NCI-H510A treated with DMSO at 0.1 percent for 48 hours (cell line): Measurements from ENCODE around the gene CDC34.

Source experiments
- DNase-seq: peaks from one replicate; lab custom pipeline; 2025; lab: John Stamatoyannopoulos, UW

The CDC34 gene, protein sequence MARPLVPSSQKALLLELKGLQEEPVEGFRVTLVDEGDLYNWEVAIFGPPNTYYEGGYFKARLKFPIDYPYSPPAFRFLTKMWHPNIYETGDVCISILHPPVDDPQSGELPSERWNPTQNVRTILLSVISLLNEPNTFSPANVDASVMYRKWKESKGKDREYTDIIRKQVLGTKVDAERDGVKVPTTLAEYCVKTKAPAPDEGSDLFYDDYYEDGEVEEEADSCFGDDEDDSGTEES

DNA sequence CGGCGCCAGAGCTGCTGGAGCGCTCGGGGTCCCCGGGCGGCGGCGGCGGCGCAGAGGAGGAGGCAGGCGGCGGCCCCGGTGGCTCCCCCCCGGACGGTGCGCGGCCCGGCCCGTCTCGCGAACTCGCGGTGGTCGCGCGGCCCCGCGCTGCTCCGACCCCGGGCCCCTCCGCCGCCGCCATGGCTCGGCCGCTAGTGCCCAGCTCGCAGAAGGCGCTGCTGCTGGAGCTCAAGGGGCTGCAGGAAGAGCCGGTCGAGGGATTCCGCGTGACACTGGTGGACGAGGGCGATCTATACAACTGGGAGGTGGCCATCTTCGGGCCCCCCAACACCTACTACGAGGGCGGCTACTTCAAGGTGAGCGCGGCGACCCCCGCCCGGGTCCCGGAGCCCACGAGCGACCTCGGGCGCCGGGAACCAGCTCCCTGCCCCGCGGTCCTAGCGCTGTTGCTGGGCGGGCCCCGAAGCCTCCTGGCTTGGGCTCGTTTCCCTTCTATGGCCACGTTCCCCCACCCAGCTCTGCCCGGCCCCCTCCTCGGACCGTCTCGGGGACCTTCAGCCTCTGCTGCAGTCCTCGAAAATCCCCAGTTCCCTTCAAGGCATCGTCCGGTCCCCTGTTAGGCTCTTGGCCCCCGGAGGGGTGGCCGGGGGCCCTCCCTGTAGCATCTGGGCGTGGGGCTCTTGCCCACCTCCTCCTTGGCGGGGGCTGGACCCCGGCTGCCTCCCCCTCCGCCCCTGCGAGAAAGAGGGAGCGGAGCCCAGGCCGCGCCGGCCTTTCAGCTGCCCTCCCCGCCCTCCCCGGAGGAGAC lies at the start of gene CDC34:
CDC34 (plus strand) TSS at position 8 of the 808 bp plus-strand sequence; CDS start at position 180, 172 bp downstream.
- no peak for DNase-seq

DNA sequence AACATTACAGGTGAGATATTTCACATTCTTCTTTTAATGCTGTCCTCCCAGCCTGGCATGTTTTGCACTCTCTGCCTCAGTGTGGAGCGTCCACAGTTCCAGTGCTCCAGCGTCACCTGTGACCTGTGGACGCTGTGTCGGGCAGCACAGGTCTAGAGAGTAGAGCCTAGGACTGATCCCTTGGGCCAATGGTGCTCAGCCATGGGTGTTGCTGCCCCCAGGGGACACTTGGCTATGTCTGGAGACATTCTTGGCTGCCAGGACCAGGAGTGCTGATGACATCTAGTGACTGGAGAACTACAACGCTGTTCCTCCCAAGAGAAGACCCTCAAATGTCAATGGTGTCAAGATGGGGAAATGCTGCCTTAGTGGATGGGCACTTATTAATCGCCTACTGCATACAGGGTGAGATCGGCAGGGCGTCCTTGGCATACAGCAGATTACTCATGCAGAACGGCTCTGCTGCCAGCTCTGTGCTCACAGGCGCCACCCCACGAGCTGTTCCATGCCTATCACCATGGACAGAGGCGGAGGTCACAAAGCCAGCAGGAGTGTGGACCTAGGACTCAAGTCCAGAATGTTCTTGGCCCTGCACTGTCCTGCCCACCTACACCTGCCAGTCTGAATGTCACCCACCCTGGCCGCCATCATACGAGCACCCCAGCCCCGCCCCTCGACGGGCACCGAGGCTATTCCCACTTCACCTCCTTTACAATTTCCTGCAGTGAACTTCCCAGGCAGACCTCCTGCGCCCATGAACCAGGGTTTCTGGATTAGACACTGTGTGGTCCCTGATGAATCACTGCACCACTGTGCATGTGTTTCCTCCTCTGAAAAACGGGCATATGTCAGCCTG lies 49.1 kb upstream of the CDC34 start:
- DNase-seq, result no peak

DNA sequence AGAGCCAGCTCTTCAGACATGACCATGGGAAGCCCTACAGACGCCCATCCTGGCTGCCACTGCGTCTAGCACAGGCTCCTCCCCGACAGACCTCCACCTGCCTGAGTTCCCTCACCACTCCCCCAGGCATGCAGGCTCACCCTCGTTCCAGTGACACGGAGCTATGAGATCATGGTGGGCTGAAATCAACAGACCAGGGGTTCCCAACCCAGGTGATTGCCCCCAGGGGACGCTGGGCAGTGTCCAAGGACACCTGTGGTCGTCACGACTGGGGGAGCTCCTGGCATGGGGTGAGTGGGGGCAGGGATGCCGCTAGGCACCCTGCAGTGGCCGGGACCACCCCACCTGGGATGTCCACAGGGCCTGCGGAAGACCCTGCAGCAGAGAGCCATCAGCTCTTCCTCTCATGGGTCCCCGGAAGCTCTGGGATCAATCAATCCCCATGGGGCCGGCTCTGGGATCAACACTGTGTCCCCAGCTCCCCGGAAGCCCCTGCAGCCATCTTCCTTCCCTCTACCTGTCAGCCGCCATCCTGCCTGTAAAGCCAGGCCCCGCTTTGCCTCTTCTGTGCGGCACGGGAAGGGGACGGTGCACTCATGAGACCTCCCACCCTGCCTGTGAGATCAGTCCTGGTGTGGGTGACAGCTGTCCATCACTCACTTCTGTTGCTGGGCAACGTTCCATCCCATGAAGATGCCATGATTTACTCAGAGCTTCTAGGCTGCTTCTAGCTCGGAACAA lies 48.1 kb upstream of the CDC34 start:
- no peak for DNase-seq

DNA sequence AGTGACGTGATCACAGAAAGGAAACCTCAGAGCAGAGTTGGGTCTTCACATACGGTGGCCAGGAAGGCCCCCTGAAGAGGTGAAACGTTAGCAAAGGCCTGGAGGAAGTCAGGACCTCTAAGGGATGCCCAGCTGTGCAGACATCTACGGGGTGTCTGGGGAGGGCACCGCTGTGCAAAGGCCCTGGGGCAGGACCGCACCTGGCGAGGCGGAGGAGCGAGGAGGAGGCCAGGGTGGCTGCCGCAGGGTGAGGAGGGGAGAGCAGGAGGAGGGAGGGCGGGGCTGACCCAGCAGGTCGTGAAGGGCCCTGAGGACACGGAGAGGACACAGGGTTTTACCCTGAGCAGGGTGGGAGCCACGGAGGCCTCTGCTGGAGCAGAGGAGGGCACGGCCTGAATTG lies 47.1 kb upstream of the CDC34 start:
- DNase-seq, result no peak

GRCh38 chr19:485077-485476 lies 46.5 kb upstream of the CDC34 start:
- DNase-seq, result peak; percentile 17

- no peak for DNase-seq
These were observed 45.9 kb upstream of the CDC34 start for GRCh38 chr19:485583-486236.

GRCh38 chr19:488505-489417 lies 42.8 kb upstream of the CDC34 start:
- DNase-seq, result peak; percentile 74

DNA sequence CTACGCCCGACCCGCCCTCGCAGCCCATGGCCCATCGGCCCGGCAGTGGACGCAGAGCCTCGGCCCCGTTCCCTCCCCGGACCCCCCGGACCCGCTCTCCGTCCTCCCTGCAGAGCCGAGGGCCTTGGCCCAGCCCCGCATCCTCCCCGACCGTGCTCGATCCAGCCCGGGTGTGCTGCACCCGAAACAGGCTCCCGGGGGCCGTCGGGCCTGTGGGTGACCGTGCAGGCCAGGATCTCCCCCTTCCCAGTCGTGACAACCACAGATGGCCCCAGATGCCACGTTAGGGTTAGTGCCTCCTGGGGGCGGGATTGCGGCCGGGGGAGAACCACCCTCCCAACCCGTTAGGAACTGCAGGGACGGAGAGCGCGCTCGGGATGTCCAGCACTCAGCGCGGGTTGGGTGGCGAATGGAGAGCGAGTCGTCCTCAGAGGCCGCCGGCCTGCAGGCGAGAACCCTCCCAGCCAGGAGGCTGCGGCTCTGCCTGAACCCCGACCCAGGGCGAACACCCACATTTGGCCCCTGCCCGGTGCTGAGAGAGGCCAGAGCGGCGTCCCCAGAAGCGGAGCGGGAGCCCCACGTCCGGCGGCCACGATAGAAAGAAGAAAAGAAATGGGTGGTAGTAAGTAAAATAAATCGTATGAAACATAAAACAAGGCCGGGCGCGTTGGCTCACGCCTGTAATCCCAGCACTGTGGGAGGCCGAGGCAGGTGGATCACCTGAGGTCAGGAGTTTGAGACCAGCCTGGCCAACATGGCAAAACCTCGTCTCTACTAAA lies 42.0 kb upstream of the CDC34 start:
- no peak for DNase-seq

- DNase-seq, result no peak
These were observed 40.3 kb upstream of the CDC34 start for GRCh38 chr19:491146-491741.

DNA sequence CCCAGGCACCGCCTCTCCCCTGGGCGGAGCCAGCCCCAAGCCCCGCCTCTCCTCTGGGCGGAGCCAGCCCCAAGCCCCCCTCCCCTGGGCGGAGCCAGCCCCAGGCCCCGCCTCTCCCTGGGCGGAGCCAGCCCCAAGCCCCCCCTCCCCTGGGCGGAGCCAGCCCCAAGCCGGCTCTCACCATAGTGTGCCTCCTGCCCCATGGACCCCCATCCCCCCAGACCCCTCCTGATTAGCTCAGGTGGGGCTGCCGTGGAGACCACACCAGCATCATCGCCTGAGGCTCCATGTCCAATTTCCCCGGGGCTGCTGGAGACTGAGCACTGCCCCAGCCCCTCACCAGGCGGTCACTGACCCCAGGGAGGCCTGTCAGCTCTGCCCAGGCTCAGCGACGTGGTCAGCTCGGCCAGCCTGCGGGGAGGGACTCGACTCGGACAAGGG lies 39.4 kb upstream of the CDC34 start:
- no peak for DNase-seq

GRCh38 chr19:493391-494170 lies 38.0 kb upstream of the CDC34 start:
- DNase-seq, result no peak

- no peak for DNase-seq
These were observed 37.1 kb upstream of the CDC34 start for GRCh38 chr19:494171-495080.

- no peak for DNase-seq
These were observed 36.5 kb upstream of the CDC34 start for GRCh38 chr19:495081-495401.

GRCh38 chr19:495402-496111 lies 36.0 kb upstream of the CDC34 start:
- no peak for DNase-seq

DNA sequence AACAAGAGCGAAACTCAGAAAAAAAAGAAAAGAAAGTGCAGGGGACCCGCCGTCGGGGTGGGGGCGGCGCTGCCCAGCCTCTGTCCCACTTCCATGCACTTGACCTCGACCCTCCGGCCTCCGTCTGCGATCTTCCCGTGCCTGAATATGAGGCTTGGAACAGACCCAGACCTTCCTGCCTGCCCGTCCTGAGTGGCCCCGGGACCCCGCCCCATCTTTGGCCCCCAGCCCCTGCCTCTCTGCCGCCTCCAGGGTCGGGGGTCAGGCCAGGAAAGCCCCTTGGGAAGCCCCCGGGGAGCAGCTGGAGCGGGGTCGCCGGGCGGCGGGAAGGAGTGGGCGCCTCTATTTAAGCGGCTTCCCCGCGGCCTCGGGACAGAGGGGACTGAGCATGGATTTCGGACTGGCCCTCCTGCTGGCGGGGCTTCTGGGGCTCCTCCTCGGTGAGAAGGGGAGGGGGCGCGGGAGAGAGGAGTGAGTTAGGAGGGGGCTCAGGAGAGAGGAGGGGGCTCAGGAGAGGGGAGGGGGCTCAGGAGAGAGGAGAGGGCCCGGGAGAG lies 35.4 kb upstream of the CDC34 start, which contains the start of gene MADCAM1:
MADCAM1 (plus strand) TSS at position 375 of the 554 bp plus-strand sequence; CDS start at position 389, 14 bp downstream.
- no peak for DNase-seq

DNA sequence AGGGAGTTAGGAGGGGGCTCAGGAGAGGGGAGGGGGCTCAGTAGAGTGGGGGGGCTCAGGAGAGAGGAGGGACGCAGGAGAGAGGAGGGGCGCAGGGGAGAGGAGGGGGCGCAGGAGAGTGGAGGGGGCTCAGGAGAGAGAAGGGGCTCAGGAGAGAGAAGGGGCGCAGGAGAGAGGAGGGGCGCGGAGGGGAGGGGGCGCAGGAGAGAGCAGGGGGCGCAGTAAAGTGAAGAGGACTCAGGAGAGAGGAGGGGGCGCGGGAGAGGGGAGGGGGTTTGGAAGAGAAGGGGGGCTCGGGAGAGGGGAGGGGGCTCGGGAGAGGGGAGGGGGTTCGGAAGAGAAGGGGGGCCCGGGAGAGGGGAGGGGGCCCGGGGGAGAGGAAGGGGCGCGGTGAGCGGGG lies 34.6 kb upstream of the CDC34 start:
- DNase-seq, result no peak
